Smooth muscle cell (in vitro differentiated cells): ENCODE data around the gene NPAT. TPM values are rescaled to one million over a fixed set of nuclear protein-coding genes. Genes with fewer than 3 reads are reported as not detected.

Experiments
- DNase-seq: peaks from one replicate; lab custom pipeline; 2025; ENCODE audit not compliant: unreplicated experiment; lab: John Stamatoyannopoulos, UW
- H2AFZ ChIP-seq: fragments of 200-600 bp; sonication (generic); 2 replicates; pipeline ENCODE4 v1.6.0; 2016; ENCODE audit warnings: antibody characterized with exemption, low read depth, mild to moderate bottlenecking
- H3F3A ChIP-seq: fragments of 200-600 bp; sonication (generic); 2 replicates; pipeline ENCODE4 v1.6.0; 2017; ENCODE audit warnings: antibody characterized with exemption, low read depth
- H3K27ac ChIP-seq: fragments of 200-600 bp; sonication (generic); 2 replicates; pipeline ENCODE4 v1.5.1; 2016; ENCODE audit warnings: low read depth, mild to moderate bottlenecking
- H3K27me3 ChIP-seq: fragments of 200-600 bp; sonication (generic); 2 replicates; pipeline ENCODE4 v1.6.1; 2016; ENCODE audit warnings: low read depth, mild to moderate bottlenecking
- H3K36me3 ChIP-seq: fragments of 200-600 bp; sonication (generic); 2 replicates; pipeline ENCODE4 v1.5.1; 2016; ENCODE audit warnings: low read depth
- H3K4me1 ChIP-seq: fragments of 200-600 bp; sonication (generic); 2 replicates; pipeline ENCODE4 v1.5.1; 2016; ENCODE audit warnings: low read depth
- H3K4me2 ChIP-seq: fragments of 200-600 bp; sonication (generic); 2 replicates; pipeline ENCODE4 v1.6.0; 2016; ENCODE audit warnings: mild to moderate bottlenecking
- H3K4me3 ChIP-seq: fragments of 200-600 bp; sonication (generic); 2 replicates; pipeline ENCODE4 v1.5.1; 2016; ENCODE audit warnings: mild to moderate bottlenecking
- H3K79me2 ChIP-seq: fragments of 200-600 bp; sonication (generic); 2 replicates; pipeline ENCODE4 v1.6.0; 2016; ENCODE audit warnings: low read depth, mild to moderate bottlenecking
- H3K9ac ChIP-seq: fragments of 200-600 bp; sonication (generic); 2 replicates; pipeline ENCODE4 v1.6.0; 2016; ENCODE audit warnings: low read depth
- H3K9me3 ChIP-seq: fragments of 200-600 bp; sonication (generic); replicated peaks from 2 replicates; pipeline ENCODE4 v1.5.1; 2016; ENCODE audit warnings: low read depth
- H4K20me1 ChIP-seq: fragments of 200-600 bp; sonication (generic); 2 replicates; pipeline ENCODE4 v1.6.0; 2016; ENCODE audit warnings: low read depth
- WGBS: methylation state at CpG from one replicate; pipeline ENCODE4 v1.1.7; 2016; ENCODE audit warnings: low lambda C conversion rate; 5-methylcytosine and 5-hydroxymethylcytosine counted together
- polyA plus RNA-seq: library from polyadenylated mRNA; unstranded; fragments of >200 nt; fragmentation: Nextera tagmentation; extraction: Ambion mirVana; gene quantifications from 2 replicates; pipeline ENCODE4 v1.2.1, GENCODE V29; 2016
- total RNA-seq: library from RNA; depleted of rRNA; stranded (reverse); fragments of >200 nt; gene quantifications from 2 replicates; pipeline ENCODE4 v1.2.3, GENCODE V29; 2014
- TF ChIP-seq, protein P1 (sequence below): fragments of 200-600 bp; sonication (generic); IDR thresholded peaks from 2 replicates; pipeline ENCODE4 v1.5.1; 2017; ENCODE audit warnings: borderline replicate concordance, mild to moderate bottlenecking, antibody characterized with exemption; ENCODE audit not compliant: insufficient read depth, poor library complexity, severe bottlenecking

Gene NPAT
- total and polyA plus RNA-seq, 2 experiments from 2014 or later: 6.2 to 21.5 TPM

GRCh38 chr11:108241330-108242037 lies 19.0 kb upstream of the NPAT start:
- H3K4me1 ChIP-seq: no peaks in the 10 kb centered on the region
- H3K27ac ChIP-seq: no peak overlapping the region
- H3F3A ChIP-seq: no peaks in the 10 kb centered on the region
- H3K79me2 ChIP-seq: no peaks in the 10 kb centered on the region
- no peak overlapping the region for H3K4me2 ChIP-seq
- no peak overlapping the region for H2AFZ ChIP-seq
- H3K4me3 ChIP-seq: no peak overlapping the region
- peaks cover 4% of the 10 kb centered on the region for H3K36me3 ChIP-seq
- H3K9ac ChIP-seq: no peak overlapping the region
- no peaks in the 10 kb centered on the region for H3K9me3 ChIP-seq
- WGBS: 96% methylated on average over 4 of the region's 4 CpGs
- no peak for DNase-seq
- TF ChIP-seq, protein P1, sequence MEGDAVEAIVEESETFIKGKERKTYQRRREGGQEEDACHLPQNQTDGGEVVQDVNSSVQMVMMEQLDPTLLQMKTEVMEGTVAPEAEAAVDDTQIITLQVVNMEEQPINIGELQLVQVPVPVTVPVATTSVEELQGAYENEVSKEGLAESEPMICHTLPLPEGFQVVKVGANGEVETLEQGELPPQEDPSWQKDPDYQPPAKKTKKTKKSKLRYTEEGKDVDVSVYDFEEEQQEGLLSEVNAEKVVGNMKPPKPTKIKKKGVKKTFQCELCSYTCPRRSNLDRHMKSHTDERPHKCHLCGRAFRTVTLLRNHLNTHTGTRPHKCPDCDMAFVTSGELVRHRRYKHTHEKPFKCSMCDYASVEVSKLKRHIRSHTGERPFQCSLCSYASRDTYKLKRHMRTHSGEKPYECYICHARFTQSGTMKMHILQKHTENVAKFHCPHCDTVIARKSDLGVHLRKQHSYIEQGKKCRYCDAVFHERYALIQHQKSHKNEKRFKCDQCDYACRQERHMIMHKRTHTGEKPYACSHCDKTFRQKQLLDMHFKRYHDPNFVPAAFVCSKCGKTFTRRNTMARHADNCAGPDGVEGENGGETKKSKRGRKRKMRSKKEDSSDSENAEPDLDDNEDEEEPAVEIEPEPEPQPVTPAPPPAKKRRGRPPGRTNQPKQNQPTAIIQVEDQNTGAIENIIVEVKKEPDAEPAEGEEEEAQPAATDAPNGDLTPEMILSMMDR: no peak
- H4K20me1 ChIP-seq: no peaks in the 10 kb centered on the region
- H3K27me3 ChIP-seq: no peaks in the 10 kb centered on the region

GRCh38 chr11:108239076-108239475 lies 16.6 kb upstream of the NPAT start:
- Histone ChIP-seq H3K27ac (no peak overlapping the region), H3K4me2 (no peak overlapping the region), H3K4me3 (no peak overlapping the region), H3K4me1 (no peaks in the 10 kb centered on the region), H3F3A (no peaks in the 10 kb centered on the region), H2AFZ (no peak overlapping the region), H3K27me3 (no peaks in the 10 kb centered on the region), H3K36me3 (peaks cover 4% of the 10 kb centered on the region), H4K20me1 (no peaks in the 10 kb centered on the region), H3K9me3 (no peaks in the 10 kb centered on the region), H3K79me2 (no peaks in the 10 kb centered on the region), H3K9ac (no peak overlapping the region)
- DNase-seq: no peak
- TF ChIP-seq, protein P1: no peak

- H2AFZ ChIP-seq: no peak overlapping the region
- H3K4me1 ChIP-seq: no peaks in the 10 kb centered on the region
- no peak overlapping the region for H3K27ac ChIP-seq
- H3K79me2 ChIP-seq: no peaks in the 10 kb centered on the region
- no peaks in the 10 kb centered on the region for H4K20me1 ChIP-seq
- no peak overlapping the region for H3K4me3 ChIP-seq
- TF ChIP-seq, protein P1: no peak
- H3K4me2 ChIP-seq: no peak overlapping the region
- no peaks in the 10 kb centered on the region for H3F3A ChIP-seq
- no peaks in the 10 kb centered on the region for H3K9me3 ChIP-seq
- no peaks in the 10 kb centered on the region for H3K27me3 ChIP-seq
- 94% methylated on average over 1 of the region's 1 CpG for WGBS
- no peak overlapping the region for H3K9ac ChIP-seq
- peaks cover 4% of the 10 kb centered on the region for H3K36me3 ChIP-seq
- DNase-seq: no peak
Observed at GRCh38 chr11:108237058-108237481, 14.6 kb upstream of the NPAT start.

DNA sequence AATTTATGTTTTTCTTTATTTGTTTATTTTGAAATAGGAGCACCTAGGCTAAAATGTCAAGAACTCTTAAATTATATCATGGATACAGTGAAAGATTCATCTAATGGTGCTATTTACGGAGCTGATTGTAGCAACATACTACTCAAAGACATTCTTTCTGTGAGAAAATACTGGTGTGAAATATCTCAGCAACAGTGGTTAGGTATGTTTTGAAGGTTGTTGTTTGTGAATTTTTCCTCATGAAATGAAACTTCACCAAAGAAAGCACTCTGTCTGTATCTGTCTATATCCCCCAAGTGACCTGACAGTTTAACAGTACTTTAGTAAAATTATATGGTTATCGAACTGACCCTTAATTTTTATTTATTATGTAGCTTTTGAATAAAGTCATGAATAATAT lies 13.2 kb upstream of the NPAT start:
- Histone ChIP-seq H3F3A (no peaks in the 10 kb centered on the region), H3K9me3 (no peaks in the 10 kb centered on the region), H3K9ac (no peak overlapping the region), H3K4me2 (no peak overlapping the region), H3K36me3 (peaks cover 3% of the 10 kb centered on the region), H3K27ac (no peak overlapping the region), H3K79me2 (no peaks in the 10 kb centered on the region), H2AFZ (no peak overlapping the region), H3K27me3 (no peaks in the 10 kb centered on the region), H3K4me3 (no peak overlapping the region), H3K4me1 (no peaks in the 10 kb centered on the region), H4K20me1 (no peaks in the 10 kb centered on the region)
- TF ChIP-seq, protein P1: no peak
- WGBS: 99% methylated on average over 2 of the region's 2 CpGs
- DNase-seq: no peak
